ENCODE measurements around the gene TCF7L2.

DNA sequence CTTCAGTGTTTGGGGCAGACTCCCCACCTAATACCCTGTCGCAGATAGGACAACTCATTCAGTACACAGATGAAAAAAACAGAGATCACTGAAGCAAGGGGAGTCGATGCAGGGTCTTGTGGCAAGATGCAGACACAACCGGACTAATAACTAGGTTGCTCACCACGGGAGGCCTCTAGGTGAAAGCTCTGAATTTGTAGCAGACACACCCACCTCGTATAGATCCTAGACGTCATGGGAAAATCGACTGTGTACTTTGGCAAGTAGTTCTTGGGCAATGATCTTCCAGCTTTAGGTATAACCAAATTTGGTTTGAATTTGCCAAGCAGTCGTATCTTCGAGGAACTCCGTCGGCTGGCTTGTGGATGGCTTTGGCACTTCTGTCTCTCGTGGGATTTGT is 88.1 kb downstream of the TCF7L2 start:
- TF ChIP-seq GABPA (IDR thresholded peaks at IDR 0.05; ENCODE audit: low read depth) (no peak), POLR2AphosphoS5 (IDR thresholded peaks at IDR 0.05; ENCODE audit: low read depth) (no peak)
- TF ChIP-seq, protein P1, sequence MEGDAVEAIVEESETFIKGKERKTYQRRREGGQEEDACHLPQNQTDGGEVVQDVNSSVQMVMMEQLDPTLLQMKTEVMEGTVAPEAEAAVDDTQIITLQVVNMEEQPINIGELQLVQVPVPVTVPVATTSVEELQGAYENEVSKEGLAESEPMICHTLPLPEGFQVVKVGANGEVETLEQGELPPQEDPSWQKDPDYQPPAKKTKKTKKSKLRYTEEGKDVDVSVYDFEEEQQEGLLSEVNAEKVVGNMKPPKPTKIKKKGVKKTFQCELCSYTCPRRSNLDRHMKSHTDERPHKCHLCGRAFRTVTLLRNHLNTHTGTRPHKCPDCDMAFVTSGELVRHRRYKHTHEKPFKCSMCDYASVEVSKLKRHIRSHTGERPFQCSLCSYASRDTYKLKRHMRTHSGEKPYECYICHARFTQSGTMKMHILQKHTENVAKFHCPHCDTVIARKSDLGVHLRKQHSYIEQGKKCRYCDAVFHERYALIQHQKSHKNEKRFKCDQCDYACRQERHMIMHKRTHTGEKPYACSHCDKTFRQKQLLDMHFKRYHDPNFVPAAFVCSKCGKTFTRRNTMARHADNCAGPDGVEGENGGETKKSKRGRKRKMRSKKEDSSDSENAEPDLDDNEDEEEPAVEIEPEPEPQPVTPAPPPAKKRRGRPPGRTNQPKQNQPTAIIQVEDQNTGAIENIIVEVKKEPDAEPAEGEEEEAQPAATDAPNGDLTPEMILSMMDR (IDR thresholded peaks at IDR 0.05; ENCODE audit: insufficient read depth, low read length), result no peak
